ENCODE data around the gene LIN28A. TPM values are rescaled to one million over a fixed set of nuclear protein-coding genes. Genes with fewer than 3 reads are reported as not detected.
"Not testable (repeated sequence)": the region's sequence is repeated elsewhere in the genome, so short reads cannot be mapped to it uniquely, and the experiment has no call there.

Gene LIN28A
- total RNA-seq, 1 donor from 2014 or later: 107 TPM

DNA sequence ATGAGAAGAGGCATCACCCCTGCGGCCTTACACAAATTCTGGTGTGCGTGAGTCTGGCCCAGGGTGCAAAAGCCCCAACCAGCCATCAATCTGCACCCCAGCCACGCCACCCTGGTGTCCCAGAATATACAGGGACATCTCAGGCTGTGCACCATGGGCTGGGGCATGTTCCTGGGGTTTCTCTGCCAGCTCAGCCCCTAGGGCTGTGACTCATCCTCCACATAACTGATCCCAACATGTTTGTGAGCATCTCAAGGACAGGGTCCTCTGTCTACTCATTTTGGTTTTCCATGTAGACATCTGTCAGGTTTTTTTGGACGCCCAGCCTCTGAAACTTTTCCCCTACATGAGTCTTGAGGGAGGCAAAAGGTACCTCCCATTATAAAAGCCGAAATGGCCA, 38.6 kb upstream of the LIN28A start:
- Mint-ChIP-seq H3K4me3 (ENCODE audit: unreplicated experiment) (no peak overlapping the region), H3K36me3 (ENCODE audit: low read depth, unreplicated experiment) (peaks cover 5% of the 10 kb centered on the region), H3K27me3 (ENCODE audit: unreplicated experiment) (peaks cover 9% of the 10 kb centered on the region)

DNA sequence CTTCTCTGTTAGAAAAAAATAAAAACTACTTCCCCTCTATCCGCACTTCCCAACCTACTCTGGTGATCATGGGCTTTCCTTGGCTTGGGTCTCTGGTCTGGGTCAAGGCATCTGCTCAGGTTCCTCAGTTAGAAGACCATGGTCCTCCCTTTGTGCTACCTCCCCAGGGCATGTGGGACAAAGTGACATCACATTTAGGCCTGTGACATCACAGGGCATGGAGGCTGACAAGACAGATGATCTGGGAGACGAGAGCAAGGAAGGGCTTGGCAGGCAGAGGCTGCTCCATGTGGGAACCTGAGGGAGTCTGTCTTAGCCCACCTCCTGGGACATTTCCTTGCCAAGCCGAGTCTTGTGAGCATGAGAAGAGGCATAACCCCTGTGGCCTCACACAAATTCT, 38.0 kb upstream of the LIN28A start, which contains the start of gene ZNF683:
ZNF683 (minus strand) TSS at position 140 of the 400 bp plus-strand sequence. CDS start 4,179 bp downstream, outside the sequence.
- DNase-seq (ENCODE audit: low spot score); H3K9me3 Mint-ChIP-seq (ENCODE audit: unreplicated experiment); H3K27me3 Mint-ChIP-seq (ENCODE audit: unreplicated experiment); H3K27ac Mint-ChIP-seq (ENCODE audit: unreplicated experiment); H3K4me3 Mint-ChIP-seq (ENCODE audit: unreplicated experiment); H3K36me3 Mint-ChIP-seq (ENCODE audit: low read depth, unreplicated experiment): not testable (repeated sequence)
- H3K4me1 Mint-ChIP-seq (ENCODE audit: unreplicated experiment): peaks cover 23% of the 10 kb centered on the region

More for the DNA sequence above, 38.6 kb upstream of the LIN28A start:
- peaks cover 23% of the 10 kb centered on the region for H3K4me1 Mint-ChIP-seq (ENCODE audit: unreplicated experiment)
- DNase-seq (ENCODE audit: low spot score): no peak
- no peak overlapping the region for H3K27ac Mint-ChIP-seq (ENCODE audit: unreplicated experiment)
- no peaks in the 10 kb centered on the region for H3K9me3 Mint-ChIP-seq (ENCODE audit: unreplicated experiment)
- TF ChIP-seq CTCF (IDR thresholded peaks at IDR 0.05; ENCODE audit: unreplicated experiment): no peak

DNA sequence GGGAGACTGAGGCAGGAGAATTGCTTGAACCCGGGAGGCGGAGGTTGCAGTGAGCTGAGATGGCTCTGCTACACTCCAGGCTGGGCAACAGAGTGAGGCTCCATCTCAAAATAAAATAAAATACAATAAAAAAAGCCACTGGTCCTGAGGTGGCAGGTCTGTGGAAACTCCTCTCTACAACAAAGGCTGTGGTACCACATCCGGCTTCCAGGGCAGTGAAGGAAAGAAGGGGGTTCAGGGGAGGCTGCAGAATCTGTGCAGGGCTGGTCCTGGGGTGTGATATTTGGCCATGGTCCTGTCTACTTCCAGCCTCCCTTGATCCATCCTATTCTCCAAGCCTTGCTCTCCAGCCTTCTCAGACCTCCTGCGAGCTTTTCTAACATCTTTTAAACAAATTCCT, 37.3 kb upstream of the LIN28A start:
- H3K27ac Mint-ChIP-seq (ENCODE audit: unreplicated experiment): no peak overlapping the region
- H3K4me3 Mint-ChIP-seq (ENCODE audit: unreplicated experiment): no peak overlapping the region
- H3K27me3 Mint-ChIP-seq (ENCODE audit: unreplicated experiment): peaks cover 7% of the 10 kb centered on the region
- H3K4me1 Mint-ChIP-seq (ENCODE audit: unreplicated experiment): peaks cover 23% of the 10 kb centered on the region
- H3K9me3 Mint-ChIP-seq (ENCODE audit: unreplicated experiment): no peaks in the 10 kb centered on the region
- DNase-seq (ENCODE audit: low spot score): no peak
- H3K36me3 Mint-ChIP-seq (ENCODE audit: low read depth, unreplicated experiment): peaks cover 5% of the 10 kb centered on the region
- no peak for TF ChIP-seq CTCF (IDR thresholded peaks at IDR 0.05; ENCODE audit: unreplicated experiment)

DNA sequence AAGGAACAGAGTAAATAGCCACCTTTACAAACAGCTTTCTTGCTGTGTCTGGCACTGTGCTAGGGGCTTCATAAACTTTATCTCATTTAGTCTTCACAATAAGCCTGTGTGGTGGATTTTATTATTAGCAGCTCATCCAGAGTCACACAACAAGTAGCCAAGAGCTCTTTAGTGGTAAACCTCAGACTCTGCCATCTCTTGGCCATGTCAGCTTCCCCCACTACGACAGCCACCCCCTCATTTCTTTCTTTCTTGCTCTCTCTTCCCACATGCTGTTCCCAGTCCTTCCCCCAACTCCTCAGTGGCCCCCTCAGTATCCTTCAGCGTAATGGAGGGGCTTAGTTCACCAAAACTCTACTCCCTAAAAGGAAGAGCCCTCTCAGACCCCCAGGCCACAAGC, 36.8 kb upstream of the LIN28A start:
- Mint-ChIP-seq H3K4me1 (ENCODE audit: unreplicated experiment) (peaks cover 23% of the 10 kb centered on the region), H3K36me3 (ENCODE audit: low read depth, unreplicated experiment) (peaks cover 5% of the 10 kb centered on the region), H3K9me3 (ENCODE audit: unreplicated experiment) (no peaks in the 10 kb centered on the region), H3K27me3 (ENCODE audit: unreplicated experiment) (peaks cover 7% of the 10 kb centered on the region), H3K27ac (ENCODE audit: unreplicated experiment) (no peak overlapping the region), H3K4me3 (ENCODE audit: unreplicated experiment) (no peak overlapping the region)
- no peak for TF ChIP-seq CTCF (IDR thresholded peaks at IDR 0.05; ENCODE audit: unreplicated experiment)
- no peak for DNase-seq (ENCODE audit: low spot score)

DNA sequence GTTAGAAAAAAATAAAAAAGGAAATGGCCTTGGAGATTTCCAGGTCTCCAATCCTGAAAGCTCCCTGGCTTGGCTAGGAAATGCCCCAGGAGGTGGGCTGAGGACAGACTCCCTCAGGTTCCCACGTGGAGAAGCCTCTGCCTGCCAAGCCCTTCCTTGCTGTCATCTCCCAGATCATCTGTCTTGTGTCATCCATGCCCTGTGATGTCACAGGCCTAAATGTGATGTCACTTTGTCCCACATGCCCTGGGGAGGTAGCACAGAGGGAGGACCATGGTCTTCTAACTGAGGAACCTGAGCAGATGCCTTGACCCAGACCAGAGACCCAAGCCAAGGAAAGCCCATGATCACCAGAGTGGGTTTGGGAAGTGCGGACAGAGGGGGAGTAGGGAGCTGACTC, 36.3 kb upstream of the LIN28A start:
- not testable (repeated sequence) for H3K9me3 Mint-ChIP-seq (ENCODE audit: unreplicated experiment); H3K36me3 Mint-ChIP-seq (ENCODE audit: low read depth, unreplicated experiment); H3K27ac Mint-ChIP-seq (ENCODE audit: unreplicated experiment); H3K4me3 Mint-ChIP-seq (ENCODE audit: unreplicated experiment); DNase-seq (ENCODE audit: low spot score); H3K27me3 Mint-ChIP-seq (ENCODE audit: unreplicated experiment)
- peaks cover 23% of the 10 kb centered on the region for H3K4me1 Mint-ChIP-seq (ENCODE audit: unreplicated experiment)

- H3K27ac Mint-ChIP-seq (ENCODE audit: unreplicated experiment): no peak overlapping the region
- DNase-seq (ENCODE audit: low spot score): no peak
- peaks cover 5% of the 10 kb centered on the region for H3K36me3 Mint-ChIP-seq (ENCODE audit: low read depth, unreplicated experiment)
- H3K9me3 Mint-ChIP-seq (ENCODE audit: unreplicated experiment): no peaks in the 10 kb centered on the region
- no peak for TF ChIP-seq CTCF (IDR thresholded peaks at IDR 0.05; ENCODE audit: unreplicated experiment)
- no peak overlapping the region for H3K4me3 Mint-ChIP-seq (ENCODE audit: unreplicated experiment)
- H3K27me3 Mint-ChIP-seq (ENCODE audit: unreplicated experiment): peaks cover 7% of the 10 kb centered on the region
- peaks cover 23% of the 10 kb centered on the region for H3K4me1 Mint-ChIP-seq (ENCODE audit: unreplicated experiment)
These were observed 35.5 kb upstream of the LIN28A start for GRCh38 chr1:26375081-26375480.

Data from endothelial cell (in vitro differentiated cells).